Measurements from ENCODE around the gene ADAM12.
A peak's percentile ranks its signal among the peaks of the same experiment; 100 is the strongest.
"Not testable (repeated sequence)": the region's sequence is repeated elsewhere in the genome, so short reads cannot be mapped to it uniquely, and the experiment has no call there.

Gene ADAM12

DNA sequence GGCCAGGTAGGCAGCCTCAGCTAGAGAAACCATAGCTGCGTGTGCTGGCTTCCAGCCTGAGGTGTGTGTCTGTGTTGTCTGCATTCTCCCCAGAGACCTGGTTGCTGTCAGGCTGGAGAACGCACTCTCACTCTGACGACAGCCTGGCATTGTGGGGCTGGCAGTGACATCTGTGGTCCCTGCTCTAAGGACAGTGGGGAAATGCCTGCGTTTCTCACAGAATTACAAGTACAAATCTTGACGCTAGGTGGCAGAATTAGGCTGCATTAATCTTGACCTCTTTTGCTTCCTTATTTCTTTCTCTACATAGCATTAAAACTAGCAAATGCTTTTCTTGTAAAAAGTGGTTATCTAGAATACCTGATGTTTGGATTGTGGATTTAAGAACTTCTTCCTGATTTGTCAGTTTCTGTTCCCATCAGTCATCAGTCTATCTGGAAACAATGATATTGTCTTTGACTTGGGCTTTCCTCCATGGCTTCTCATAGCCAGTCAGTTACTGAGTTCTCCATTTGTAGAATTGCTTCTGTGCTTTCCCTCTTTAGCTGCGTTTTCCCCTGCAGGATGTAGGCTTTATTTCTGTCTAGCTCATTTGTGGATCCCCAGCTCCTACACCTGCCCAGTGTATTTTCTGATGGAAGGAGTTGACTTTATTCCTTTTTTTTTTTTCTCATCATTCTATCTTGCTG is 405.9 kb downstream of the ADAM12 start:
- TF ChIP-seq, protein P1, sequence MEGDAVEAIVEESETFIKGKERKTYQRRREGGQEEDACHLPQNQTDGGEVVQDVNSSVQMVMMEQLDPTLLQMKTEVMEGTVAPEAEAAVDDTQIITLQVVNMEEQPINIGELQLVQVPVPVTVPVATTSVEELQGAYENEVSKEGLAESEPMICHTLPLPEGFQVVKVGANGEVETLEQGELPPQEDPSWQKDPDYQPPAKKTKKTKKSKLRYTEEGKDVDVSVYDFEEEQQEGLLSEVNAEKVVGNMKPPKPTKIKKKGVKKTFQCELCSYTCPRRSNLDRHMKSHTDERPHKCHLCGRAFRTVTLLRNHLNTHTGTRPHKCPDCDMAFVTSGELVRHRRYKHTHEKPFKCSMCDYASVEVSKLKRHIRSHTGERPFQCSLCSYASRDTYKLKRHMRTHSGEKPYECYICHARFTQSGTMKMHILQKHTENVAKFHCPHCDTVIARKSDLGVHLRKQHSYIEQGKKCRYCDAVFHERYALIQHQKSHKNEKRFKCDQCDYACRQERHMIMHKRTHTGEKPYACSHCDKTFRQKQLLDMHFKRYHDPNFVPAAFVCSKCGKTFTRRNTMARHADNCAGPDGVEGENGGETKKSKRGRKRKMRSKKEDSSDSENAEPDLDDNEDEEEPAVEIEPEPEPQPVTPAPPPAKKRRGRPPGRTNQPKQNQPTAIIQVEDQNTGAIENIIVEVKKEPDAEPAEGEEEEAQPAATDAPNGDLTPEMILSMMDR (IDR thresholded peaks at IDR 0.05; ENCODE audit: unreplicated experiment in 3 of 3) = peak; percentile 64 to 78 (median 76)
- Mint-ChIP-seq H3K4me3 (no peak overlapping the region), H3K36me3 (ENCODE audit: low read depth) (no peaks in the 10 kb centered on the region), H3K4me1 (peaks cover 26% of the 10 kb centered on the region), H3K9me3 (peaks cover 2% of the 10 kb centered on the region), H3K27me3 (ENCODE audit: low read depth) (peaks cover 14% of the 10 kb centered on the region), H3K27ac (no peak overlapping the region)

DNA sequence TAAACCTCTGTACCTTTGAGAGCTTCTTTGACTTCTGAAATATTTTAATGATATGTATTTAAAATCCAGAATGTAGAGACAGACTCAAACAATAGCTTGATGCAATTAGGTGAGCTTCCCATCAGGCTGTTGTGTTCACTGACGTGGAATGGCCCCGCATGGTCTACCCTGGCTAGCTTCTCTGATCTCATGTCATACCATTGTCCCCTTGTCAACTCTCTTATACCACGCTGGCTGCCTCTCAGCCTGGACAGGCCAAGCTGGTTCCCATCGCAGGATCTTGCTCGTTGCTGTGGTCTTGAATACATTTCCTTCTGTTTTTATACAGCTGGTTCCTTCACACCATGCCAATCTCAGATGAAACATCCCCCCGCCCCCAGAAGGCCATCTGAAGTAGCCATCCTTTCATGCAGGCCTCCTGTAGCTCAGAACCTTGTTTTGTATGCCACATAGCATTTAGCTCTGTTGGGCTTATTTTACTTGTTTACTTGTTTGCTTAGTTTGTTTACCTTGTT is 407.7 kb downstream of the ADAM12 start:
- no peaks in the 10 kb centered on the region for H3K36me3 Mint-ChIP-seq (ENCODE audit: low read depth)
- H3K9me3 Mint-ChIP-seq = no peaks in the 10 kb centered on the region
- peaks cover 8% of the 10 kb centered on the region for H3K27me3 Mint-ChIP-seq (ENCODE audit: low read depth)
- H3K4me1 Mint-ChIP-seq = peaks cover 26% of the 10 kb centered on the region
- H3K4me3 Mint-ChIP-seq = no peak overlapping the region
- TF ChIP-seq, protein P1 (IDR thresholded peaks at IDR 0.05; ENCODE audit: unreplicated experiment in 3 of 3) = no peak
- no peak overlapping the region for H3K27ac Mint-ChIP-seq

DNA sequence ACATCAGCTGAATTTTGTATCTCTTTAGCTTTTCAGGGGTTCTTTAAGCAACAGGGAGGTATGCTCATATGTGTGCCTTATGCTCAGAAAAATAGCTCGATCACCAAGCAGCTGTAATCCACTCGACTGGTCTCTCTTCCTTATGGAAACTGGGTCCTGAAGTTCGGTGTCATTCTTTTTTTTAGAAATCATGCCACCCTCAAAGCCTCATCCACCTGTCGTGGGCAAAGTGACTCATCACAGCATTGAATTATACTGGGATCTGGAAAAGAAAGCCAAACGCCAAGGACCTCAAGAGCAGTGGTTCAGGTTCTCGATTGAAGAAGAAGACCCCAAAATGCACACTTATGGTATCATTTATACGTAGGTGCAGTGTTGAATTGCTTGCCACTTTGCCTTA is 408.3 kb downstream of the ADAM12 start:
- Mint-ChIP-seq H3K4me3 (no peak overlapping the region), H3K36me3 (ENCODE audit: low read depth) (no peaks in the 10 kb centered on the region), H3K4me1 (peaks cover 26% of the 10 kb centered on the region), H3K27me3 (ENCODE audit: low read depth) (peaks cover 6% of the 10 kb centered on the region), H3K27ac (no peak overlapping the region), H3K9me3 (no peaks in the 10 kb centered on the region)
- TF ChIP-seq, protein P1 (IDR thresholded peaks at IDR 0.05; ENCODE audit: unreplicated experiment in 3 of 3) = no peak

DNA sequence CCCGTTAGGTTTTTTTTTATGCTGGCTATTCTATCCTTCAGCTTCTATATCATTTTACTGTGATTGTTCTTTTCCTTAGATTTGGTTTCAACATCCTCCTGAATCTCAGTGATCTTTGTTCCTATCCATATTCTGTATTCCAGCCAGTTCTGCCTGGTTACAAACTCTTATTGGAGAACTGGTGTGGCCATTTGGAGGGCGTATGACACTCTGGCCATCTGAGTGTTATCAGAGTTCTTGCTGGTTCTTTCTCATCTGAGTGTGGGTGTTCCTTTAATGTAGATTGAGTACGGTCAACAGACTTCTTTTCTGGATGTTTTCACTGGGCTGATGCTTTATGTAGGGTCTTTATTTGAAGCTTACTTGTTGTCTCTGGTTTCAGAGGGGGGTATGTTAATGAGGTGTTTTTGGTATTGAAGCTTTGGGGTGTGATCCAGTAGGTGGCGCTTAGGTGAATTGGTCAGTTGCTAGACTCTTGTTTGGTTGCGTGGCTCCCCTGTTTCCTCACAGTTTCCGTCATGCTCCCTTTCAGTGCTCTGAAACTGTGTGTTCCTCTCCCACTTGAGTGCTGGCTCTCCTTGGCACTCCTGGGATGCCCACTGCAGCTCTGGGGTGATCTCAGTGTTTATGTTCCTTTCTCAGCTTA is 411.2 kb downstream of the ADAM12 start:
- Mint-ChIP-seq H3K9me3 (no peaks in the 10 kb centered on the region), H3K27me3 (ENCODE audit: low read depth) (peaks cover 4% of the 10 kb centered on the region), H3K4me3 (no peak overlapping the region), H3K27ac (no peak overlapping the region), H3K36me3 (ENCODE audit: low read depth) (no peaks in the 10 kb centered on the region), H3K4me1 (peaks cover under 1% of the 10 kb centered on the region)
- TF ChIP-seq, protein P1 (IDR thresholded peaks at IDR 0.05; ENCODE audit: unreplicated experiment in 3 of 3) = no peak

DNA sequence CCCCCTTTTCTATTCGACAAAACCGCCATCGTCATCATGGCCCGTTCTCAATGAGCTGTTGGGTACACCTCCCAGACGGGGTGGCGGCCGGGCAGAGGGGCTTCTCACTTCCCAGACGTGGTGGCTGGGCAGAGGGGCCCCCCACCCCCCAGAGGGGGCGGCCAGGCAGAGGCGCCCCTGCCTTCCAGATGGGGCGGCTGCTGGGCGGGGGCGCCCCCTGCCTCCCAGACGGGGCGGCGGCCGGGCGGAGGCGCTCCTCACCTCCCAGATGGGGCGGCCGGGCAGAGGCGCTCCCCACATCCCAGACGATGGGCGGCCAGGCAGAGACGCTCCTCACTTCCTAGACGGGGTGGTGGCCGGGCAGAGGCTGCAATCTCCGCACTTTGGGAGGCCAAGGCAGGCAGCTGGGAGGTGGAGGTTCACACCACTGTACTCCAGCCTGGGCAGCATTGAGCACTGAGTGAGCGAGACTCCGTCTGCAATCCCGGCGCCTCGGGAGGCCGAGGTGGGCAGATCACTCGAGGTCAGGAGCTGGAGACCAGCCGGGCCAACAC is 418.1 kb downstream of the ADAM12 start:
- not testable (repeated sequence) for H3K4me3 Mint-ChIP-seq; H3K27ac Mint-ChIP-seq; H3K4me1 Mint-ChIP-seq; H3K9me3 Mint-ChIP-seq; H3K36me3 Mint-ChIP-seq (ENCODE audit: low read depth); H3K27me3 Mint-ChIP-seq (ENCODE audit: low read depth)

DNA sequence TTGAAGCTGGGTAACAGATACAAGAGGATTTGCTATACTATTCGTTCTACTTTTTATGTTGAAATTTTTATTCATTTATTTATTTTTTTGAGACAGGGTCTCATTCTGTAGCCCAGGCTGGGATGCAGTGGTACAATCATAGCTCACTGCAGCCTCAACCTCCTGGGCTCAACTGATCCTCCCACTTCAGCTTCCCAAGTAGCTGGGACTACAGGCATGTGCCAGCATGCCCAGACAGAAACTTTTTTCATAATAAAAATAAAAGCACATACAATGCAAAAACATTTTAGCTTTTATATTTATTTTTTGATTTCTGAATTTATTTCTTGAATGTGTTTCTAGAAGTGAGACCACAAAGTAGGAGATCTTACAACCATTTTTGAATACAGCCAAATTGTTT is 420.7 kb downstream of the ADAM12 start:
- Mint-ChIP-seq H3K4me1 (no peaks in the 10 kb centered on the region), H3K27ac (no peak overlapping the region), H3K9me3 (peaks cover 11% of the 10 kb centered on the region), H3K27me3 (ENCODE audit: low read depth) (no peaks in the 10 kb centered on the region), H3K4me3 (no peak overlapping the region), H3K36me3 (ENCODE audit: low read depth) (peaks cover 9% of the 10 kb centered on the region)
- TF ChIP-seq, protein P1 (IDR thresholded peaks at IDR 0.05; ENCODE audit: unreplicated experiment in 3 of 3) = no peak

All from nephron (organoid).